B cell (primary cell): ENCODE data around the gene SNTG2. TPM values are rescaled to one million over a fixed set of nuclear protein-coding genes. Genes with fewer than 3 reads are reported as not detected.

Experiments used
- ATAC-seq: fragments of 200-7000 bp; cut with Tn5 transposase; one replicate; pipeline ENCODE4 v1.10.0; 2021; ENCODE audit warnings: low read depth, mild to moderate bottlenecking, moderate number of reproducible peaks, moderate library complexity
- CTCF ChIA-PET: fragments of 350-600 bp; sonication (Branson Sonifier 250); formaldehyde crosslinking; loops from one replicate; lab custom pipeline; 2021; ENCODE audit warnings: antibody characterized with exemption, inconsistent platforms; lab: Charles Lee
- POLR2A ChIA-PET: fragments of 350-600 bp; sonication (Branson Sonifier 250); formaldehyde crosslinking; loops from one replicate; lab custom pipeline; 2021; ENCODE audit warnings: antibody characterized with exemption; lab: Charles Lee
- DNase-seq: peaks from one replicate; pipeline ENCODE4 v3.0.0; 2013
- H2AFZ ChIP-seq: 2 replicates; pipeline ENCODE4 v1.6.1; 2012; ENCODE audit warnings: mild to moderate bottlenecking, low read depth, low read length; ENCODE audit not compliant: insufficient read depth, poor library complexity, severe bottlenecking
- H3K27ac ChIP-seq, 2 donors: 1 replicate in 1 of 2; 2 replicates in 1 of 2; pipeline ENCODE4 v1.5.1; 2012 to 2013; ENCODE audit warnings: low read length in 2 of 2, mild to moderate bottlenecking in 2 of 2, moderate library complexity in 1 of 2
- H3K27me3 ChIP-seq, 4 experiments: fragments of 200-600 bp in 1 of 4; sonication (generic) in 1 of 4; replicated peaks in 1 of 4; 1 replicate in 2 of 4; 2 replicates in 2 of 4; pipeline versions ENCODE4 v1.6.1 to v1.7.0; 2013 to 2016; ENCODE audit warnings: low read length in 3 of 4, mild to moderate bottlenecking in 2 of 4, mixed read lengths in 1 of 4, moderate library complexity in 1 of 4; ENCODE audit not compliant: insufficient read depth in 4 of 4, control insufficient read depth in 3 of 4; ENCODE audit errors: control extremely low read depth in 1 of 4
- H3K36me3 ChIP-seq, 2 experiments: replicated peaks in 1 of 2; 1 replicate in 1 of 2; 2 replicates in 1 of 2; pipeline versions ENCODE4 v1.6.1 to v1.7.1; 2013; ENCODE audit warnings: low read length in 1 of 2; ENCODE audit not compliant: insufficient read depth in 2 of 2, control insufficient read depth in 1 of 2; ENCODE audit errors: control extremely low read depth in 1 of 2, extremely low read depth in 1 of 2
- H3K4me1 ChIP-seq, 2 donors: fragments of 200-600 bp in 1 of 2; sonication (generic) in 1 of 2; 1 replicate in 1 of 2; 2 replicates in 1 of 2; pipeline versions ENCODE4 v1.5.1 to v1.6.1; 2013 to 2017; ENCODE audit warnings: low read length in 2 of 2; ENCODE audit not compliant: control insufficient read depth in 2 of 2, insufficient read depth in 2 of 2
- H3K4me2 ChIP-seq: replicated peaks from 2 replicates; pipeline ENCODE3; 2012; ENCODE audit warnings: mild to moderate bottlenecking, low read depth, low read length; ENCODE audit not compliant: poor library complexity, severe bottlenecking
- H3K4me3 ChIP-seq, 5 experiments: fragments of 200-600 bp in 1 of 5; sonication (generic) in 1 of 5; 1 replicate in 3 of 5; 2 replicates in 2 of 5; pipeline versions ENCODE4 v1.5.1 to v1.7.0; 2011 to 2016; ENCODE audit warnings: low read length in 4 of 5, mild to moderate bottlenecking in 4 of 5, low read depth in 2 of 5, control low read depth in 1 of 5, moderate library complexity in 1 of 5; ENCODE audit not compliant: insufficient read depth in 1 of 5; ENCODE audit errors: control extremely low read depth in 1 of 5, extremely low read depth in 1 of 5
- H3K79me2 ChIP-seq: fragments of 200-600 bp; sonication (generic); one replicate; pipeline ENCODE4 v1.6.0; 2016; ENCODE audit warnings: low read length; ENCODE audit not compliant: control insufficient read depth, insufficient read depth
- H3K9ac ChIP-seq: fragments of 200-600 bp; sonication (generic); 2 replicates; pipeline ENCODE4 v1.6.1; 2017; ENCODE audit warnings: mild to moderate bottlenecking, low read length, moderate library complexity
- H3K9me3 ChIP-seq, 3 donors: one replicate each; pipeline versions ENCODE4 v1.6.1 to v1.7.1; 2013; ENCODE audit warnings: low read length in 2 of 3; ENCODE audit not compliant: control insufficient read depth in 2 of 3, insufficient read depth in 1 of 3; ENCODE audit errors: control extremely low read depth in 1 of 3
- H4K20me1 ChIP-seq: 2 replicates; pipeline ENCODE4 v1.6.0; 2012; ENCODE audit warnings: mild to moderate bottlenecking, low read length; ENCODE audit not compliant: insufficient read depth, control insufficient read depth, poor library complexity, severe bottlenecking
- H3K27ac Mint-ChIP-seq: one replicate; pipeline ENCODE4 v1.8.0; 2021; ENCODE audit warnings: mixed read lengths
- H3K27me3 Mint-ChIP-seq: one replicate; pipeline ENCODE4 v1.8.0; 2021; ENCODE audit warnings: mixed read lengths
- H3K4me1 Mint-ChIP-seq: one replicate; pipeline ENCODE4 v1.8.0; 2021; ENCODE audit warnings: mixed read lengths
- H3K4me3 Mint-ChIP-seq: one replicate; pipeline ENCODE4 v1.8.0; 2021; ENCODE audit warnings: mixed read lengths
- H3K9me3 Mint-ChIP-seq: one replicate; pipeline ENCODE4 v1.8.0; 2022; ENCODE audit warnings: mixed read lengths; ENCODE audit not compliant: insufficient read depth
- EZH2 ChIP-seq: IDR thresholded peaks from 2 replicates; pipeline ENCODE4 v1.6.1; 2012; ENCODE audit warnings: borderline replicate concordance, low read depth, mild to moderate bottlenecking, moderate library complexity, low read length; ENCODE audit not compliant: insufficient read depth, poor library complexity, severe bottlenecking
- WGBS: methylation state at CpG from one replicate; pipeline ENCODE4 v1.1.5; 2013; ENCODE audit warnings: missing lambda C conversion rate; ENCODE audit not compliant: insufficient coverage; 5-methylcytosine and 5-hydroxymethylcytosine counted together
- intact Hi-C: fragments of 100-400 bp; cut with micrococcal nuclease; formaldehyde crosslinking; loops from one replicate; pipeline ENCODE4 v1.10.0; 2022
- polyA plus RNA-seq: library from polyadenylated mRNA; depleted of rRNA; stranded (reverse); fragments of >200 nt; gene quantifications from 2 replicates; pipeline ENCODE4 v1.2.3, GENCODE V29; 2012
- total RNA-seq, 2 donors: library from RNA; stranded (reverse); fragments of 120-200 nt in 1 of 2; gene quantifications; 1 replicate in 1 of 2; 2 replicates in 1 of 2; pipeline versions ENCODE4 v1.2.3 to v1.2.4, GENCODE V29; 2013 to 2022
- TF ChIP-seq, protein P1 (sequence below): fragments of 200-600 bp; IDR thresholded peaks from one replicate; pipeline ENCODE4 v1.8.0; 2022; ENCODE audit warnings: antibody characterized with exemption, mild to moderate bottlenecking

SNTG2 gene
- total and polyA plus RNA-seq, 2 donors (not counting 1 experiment from before 2014, with no cell fraction given), result 2.1 to 2.4 TPM

DNA sequence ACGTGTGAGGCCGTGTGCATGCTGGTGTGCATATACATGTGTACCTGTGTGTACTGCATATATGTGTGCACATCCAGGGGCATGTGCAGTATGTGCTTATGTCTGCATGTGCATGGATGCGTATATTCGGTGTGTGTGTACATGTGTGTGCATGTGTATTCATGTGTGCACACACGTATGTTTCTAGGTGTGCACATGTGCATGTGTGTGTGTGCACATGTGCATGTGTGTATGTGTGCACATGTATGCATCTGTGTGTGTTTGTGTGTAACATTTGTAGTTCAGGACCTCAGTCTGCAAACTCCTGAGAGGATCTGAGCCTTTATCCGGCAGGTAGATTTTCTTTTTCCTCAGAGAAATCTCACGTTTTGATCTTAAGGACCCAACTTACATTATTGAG, 201.7 kb downstream of the SNTG2 start:
- H3K4me3 Mint-ChIP-seq, result no peak overlapping the region
- POLR2A ChIA-PET, result no interaction called here

DNA sequence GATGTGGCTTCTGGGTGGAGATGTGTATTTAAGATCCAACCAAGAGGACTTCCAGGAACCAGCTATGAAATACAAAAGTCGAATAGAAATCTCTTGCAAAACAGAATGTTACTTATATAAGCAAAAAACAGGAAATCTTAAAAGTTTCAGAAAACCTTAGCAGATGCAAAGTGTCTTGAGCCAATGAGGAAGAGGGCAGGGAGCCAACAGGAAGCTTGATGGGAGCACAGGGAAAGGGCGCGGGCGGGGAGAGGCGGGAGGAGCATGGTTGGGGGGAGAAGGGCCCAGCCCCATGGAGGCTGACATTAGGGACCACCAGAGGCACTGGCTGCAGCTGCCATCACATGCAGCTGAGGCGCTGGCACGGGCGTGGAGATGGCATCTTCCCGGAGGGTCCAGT, 203.3 kb downstream of the SNTG2 start:
- ATAC-seq (no peak), DNase-seq (no peak)
- Histone ChIP-seq H3K4me3 (no peak overlapping the region), H3K36me3 (no peaks in the 10 kb centered on the region), H3K9me3 (no peaks in the 10 kb centered on the region), H3K4me1 (no peaks in the 10 kb centered on the region), H2AFZ (no peak overlapping the region), H3K79me2 (no peaks in the 10 kb centered on the region), H3K9ac (no peak overlapping the region), H4K20me1 (no peaks in the 10 kb centered on the region), H3K27me3 (no peaks in the 10 kb centered on the region), H3K4me2 (no peak overlapping the region), H3K27ac (no peak overlapping the region)
- no peak for TF ChIP-seq EZH2
- TF ChIP-seq, protein P1, sequence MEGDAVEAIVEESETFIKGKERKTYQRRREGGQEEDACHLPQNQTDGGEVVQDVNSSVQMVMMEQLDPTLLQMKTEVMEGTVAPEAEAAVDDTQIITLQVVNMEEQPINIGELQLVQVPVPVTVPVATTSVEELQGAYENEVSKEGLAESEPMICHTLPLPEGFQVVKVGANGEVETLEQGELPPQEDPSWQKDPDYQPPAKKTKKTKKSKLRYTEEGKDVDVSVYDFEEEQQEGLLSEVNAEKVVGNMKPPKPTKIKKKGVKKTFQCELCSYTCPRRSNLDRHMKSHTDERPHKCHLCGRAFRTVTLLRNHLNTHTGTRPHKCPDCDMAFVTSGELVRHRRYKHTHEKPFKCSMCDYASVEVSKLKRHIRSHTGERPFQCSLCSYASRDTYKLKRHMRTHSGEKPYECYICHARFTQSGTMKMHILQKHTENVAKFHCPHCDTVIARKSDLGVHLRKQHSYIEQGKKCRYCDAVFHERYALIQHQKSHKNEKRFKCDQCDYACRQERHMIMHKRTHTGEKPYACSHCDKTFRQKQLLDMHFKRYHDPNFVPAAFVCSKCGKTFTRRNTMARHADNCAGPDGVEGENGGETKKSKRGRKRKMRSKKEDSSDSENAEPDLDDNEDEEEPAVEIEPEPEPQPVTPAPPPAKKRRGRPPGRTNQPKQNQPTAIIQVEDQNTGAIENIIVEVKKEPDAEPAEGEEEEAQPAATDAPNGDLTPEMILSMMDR, result no peak
- intact Hi-C loops, result no loop called here
- ChIA-PET CTCF (no interaction called here), POLR2A (no interaction called here)
- WGBS, result 48% methylated on average over 8 of the region's 9 CpGs
- Mint-ChIP-seq H3K4me1 (no peaks in the 10 kb centered on the region), H3K4me3 (no peak overlapping the region), H3K27me3 (no peaks in the 10 kb centered on the region), H3K9me3 (no peaks in the 10 kb centered on the region), H3K27ac (no peak overlapping the region)

More for the DNA sequence above, 201.7 kb downstream of the SNTG2 start:
- Histone ChIP-seq H3K36me3 (no peaks in the 10 kb centered on the region), H3K4me2 (no peak overlapping the region), H3K4me3 (no peak overlapping the region), H3K9me3 (no peaks in the 10 kb centered on the region), H3K27ac (no peak overlapping the region), H3K9ac (no peak overlapping the region), H3K27me3 (no peaks in the 10 kb centered on the region), H3K79me2 (no peaks in the 10 kb centered on the region), H4K20me1 (no peaks in the 10 kb centered on the region), H2AFZ (no peak overlapping the region), H3K4me1 (no peaks in the 10 kb centered on the region)
- no peak for ATAC-seq
- peaks cover 3% of the 10 kb centered on the region for H3K4me1 Mint-ChIP-seq
- 97% methylated on average over 5 of the region's 7 CpGs for WGBS
- CTCF ChIA-PET, result no interaction called here
- DNase-seq, result no peak
- H3K9me3 Mint-ChIP-seq, result no peaks in the 10 kb centered on the region
- H3K27ac Mint-ChIP-seq, result no peak overlapping the region
- no peaks in the 10 kb centered on the region for H3K27me3 Mint-ChIP-seq
- intact Hi-C loops, result no loop called here
- TF ChIP-seq, protein P1, result no peak
- TF ChIP-seq EZH2, result no peak
